Lower leg skin (tissue), 4 donors: ENCODE data around the gene NPAS3. TPM values are rescaled to one million over a fixed set of nuclear protein-coding genes. Genes with fewer than 3 reads are reported as not detected.

Experiments used
- DNase-seq, 2 donors: peaks; one replicate each; pipeline ENCODE4 v3.0.0-alpha.2; 2019; ENCODE audit warnings: low spot score in 2 of 2
- H3K4me3 ChIP-seq: fragments of 200-600 bp; sonication (generic); 2 replicates; pipeline ENCODE4 v1.5.1; 2017; ENCODE audit warnings: mild to moderate bottlenecking, low read depth; ENCODE audit not compliant: poor library complexity, severe bottlenecking
- CTCF ChIP-seq, 3 donors: fragments of 450-650 bp; IDR thresholded peaks; one replicate each; pipeline ENCODE4 v1.5.1; 2016; ENCODE audit warnings: antibody characterized with exemption in 3 of 3, mild to moderate bottlenecking in 3 of 3, moderate library complexity in 2 of 3
- POLR2A ChIP-seq, 2 donors: fragments of 450-650 bp; IDR thresholded peaks; one replicate each; pipeline ENCODE4 v1.6.1; 2016 to 2017; ENCODE audit warnings: antibody characterized with exemption in 2 of 2, mild to moderate bottlenecking in 1 of 2, moderate library complexity in 1 of 2
- WGBS, 2 donors: methylation state at CpG; one replicate each; pipeline ENCODE4 v1.1.5; 2018; 5-methylcytosine and 5-hydroxymethylcytosine counted together
- intact Hi-C: fragments of 100-400 bp; cut with DNase I; formaldehyde crosslinking; loops from one replicate; pipeline ENCODE4 v1.15.0; 2023; ENCODE audit warnings: low total_unique reads
- total RNA-seq, 4 donors: library from RNA; depleted of rRNA; stranded (reverse); fragments of >200 nt; gene quantifications; one replicate each; pipeline ENCODE4 v1.1.0, GENCODE V29; 2016

The NPAS3 gene
- total RNA-seq, 4 donors from 2014 or later, result 0.25 to 0.29 TPM; not detected in 2

GRCh38 chr14:33589334-33589733 lies 650.7 kb downstream of the NPAS3 start:
- WGBS, 2 donors, result 53 to 54% methylated on average over 3 of the region's 3 CpGs
- TF ChIP-seq POLR2A (IDR thresholded peaks at IDR 0.05) (no peak), CTCF (IDR thresholded peaks at IDR 0.05) (no peak)
- peak in 1 of 2 donors; percentile 18 for DNase-seq
- no peak overlapping the region for H3K4me3 ChIP-seq
- intact Hi-C loops, result no loop called here

- H3K4me3 ChIP-seq, result no peak overlapping the region
- WGBS, 2 donors, result 82 to 85% methylated on average over 4 of the region's 4 CpGs
- no peak for TF ChIP-seq CTCF (IDR thresholded peaks at IDR 0.05)
- no peak for TF ChIP-seq POLR2A (IDR thresholded peaks at IDR 0.05)
- intact Hi-C loops, result no loop called here
- DNase-seq, result no peak
Observed at GRCh38 chr14:33590891-33591630, 652.4 kb downstream of the NPAS3 start.

GRCh38 chr14:33592297-33592696 lies 653.6 kb downstream of the NPAS3 start:
- no peak for DNase-seq
- H3K4me3 ChIP-seq, result no peak overlapping the region
- TF ChIP-seq CTCF (IDR thresholded peaks at IDR 0.05) (no peak), POLR2A (IDR thresholded peaks at IDR 0.05) (no peak)
- WGBS, 2 donors, result 83% methylated on average over 2 of the region's 2 CpGs
- intact Hi-C loops, result no loop called here

GRCh38 chr14:33596211-33597080 lies 657.8 kb downstream of the NPAS3 start:
- no peak overlapping the region for H3K4me3 ChIP-seq
- WGBS, 2 donors, result 69 to 73% methylated on average over 8 of the region's 8 CpGs
- TF ChIP-seq CTCF (IDR thresholded peaks at IDR 0.05), result no peak
- TF ChIP-seq POLR2A (IDR thresholded peaks at IDR 0.05), result no peak
- no peak for DNase-seq
- intact Hi-C loops, result no loop called here

- intact Hi-C loops, result no loop called here
- 87 to 94% methylated on average over 2 of the region's 2 CpGs for WGBS, 2 donors
- TF ChIP-seq CTCF (IDR thresholded peaks at IDR 0.05), result no peak
- TF ChIP-seq POLR2A (IDR thresholded peaks at IDR 0.05), result no peak
- H3K4me3 ChIP-seq, result no peak overlapping the region
- no peak for DNase-seq
Observed at GRCh38 chr14:33598582-33598981, 659.9 kb downstream of the NPAS3 start.
